GM23248 (cell line): ENCODE data around the gene ACP6.

Source experiments
- EZH2 ChIP-seq: fragments of 200-600 bp; sonication (generic); IDR thresholded peaks from 2 replicates; pipeline ENCODE4 v1.6.1; 2018; ENCODE audit warnings: antibody characterized with exemption, mild to moderate bottlenecking; ENCODE audit not compliant: insufficient read depth, poor library complexity, severe bottlenecking
- EZH2phosphoT487 ChIP-seq: fragments of 200-600 bp; sonication (generic); IDR thresholded peaks from 2 replicates; pipeline ENCODE4 v1.6.1; 2018; ENCODE audit warnings: antibody characterized with exemption, moderate library complexity, mild to moderate bottlenecking, low read depth; ENCODE audit not compliant: insufficient read depth

DNA sequence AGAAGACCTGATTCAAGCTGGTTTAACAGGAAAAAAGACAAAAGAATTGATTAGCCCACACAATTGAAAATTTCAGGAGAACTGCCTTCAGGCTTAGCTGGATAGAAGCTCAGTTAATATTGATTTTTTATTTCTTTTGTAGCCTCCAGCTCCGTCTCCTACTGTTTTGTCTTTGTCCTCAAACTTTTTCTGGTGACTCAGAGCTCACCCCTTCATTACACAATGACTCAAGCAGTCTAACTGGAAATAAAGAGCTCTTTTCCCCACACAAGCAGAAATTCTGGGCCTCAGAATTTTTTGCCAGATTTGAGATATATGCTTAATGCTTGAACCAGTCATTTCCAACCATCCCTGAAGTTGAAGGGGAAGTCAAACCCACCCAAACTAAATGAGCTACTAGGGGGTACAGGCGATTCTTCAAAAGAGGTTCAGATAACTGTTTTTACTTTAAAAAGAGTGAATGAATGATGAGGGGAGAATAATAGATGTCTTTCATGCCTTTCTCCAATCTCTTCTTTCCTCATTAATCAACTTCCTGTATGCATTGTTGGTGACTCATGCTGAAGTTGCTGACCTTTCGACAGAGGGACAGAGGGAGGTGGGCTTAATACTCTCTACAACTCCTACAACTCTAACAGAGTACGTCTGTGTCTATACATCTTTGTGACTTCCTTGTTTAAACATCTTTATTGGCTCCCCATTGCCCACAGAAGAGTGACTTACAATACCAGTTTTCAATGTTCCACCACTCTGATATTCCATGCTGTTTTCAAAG lies 6.2 kb upstream of the ACP6 start:
- TF ChIP-seq EZH2 (no peak), EZH2phosphoT487 (no peak)
